Urothelium cell line (cell line): ENCODE results near the gene STK32A.

ENCODE experiments used
- DNase-seq: peaks from one replicate; pipeline ENCODE4 v3.0.0; 2011; ENCODE audit warnings: low spot score, mixed read lengths
- FAIRE-seq: peaks from 2 replicates; lab custom pipeline; 2011; peaks lifted over from hg19 to GRCh38; lab: Jason Lieb, UNC

Gene STK32A

DNA sequence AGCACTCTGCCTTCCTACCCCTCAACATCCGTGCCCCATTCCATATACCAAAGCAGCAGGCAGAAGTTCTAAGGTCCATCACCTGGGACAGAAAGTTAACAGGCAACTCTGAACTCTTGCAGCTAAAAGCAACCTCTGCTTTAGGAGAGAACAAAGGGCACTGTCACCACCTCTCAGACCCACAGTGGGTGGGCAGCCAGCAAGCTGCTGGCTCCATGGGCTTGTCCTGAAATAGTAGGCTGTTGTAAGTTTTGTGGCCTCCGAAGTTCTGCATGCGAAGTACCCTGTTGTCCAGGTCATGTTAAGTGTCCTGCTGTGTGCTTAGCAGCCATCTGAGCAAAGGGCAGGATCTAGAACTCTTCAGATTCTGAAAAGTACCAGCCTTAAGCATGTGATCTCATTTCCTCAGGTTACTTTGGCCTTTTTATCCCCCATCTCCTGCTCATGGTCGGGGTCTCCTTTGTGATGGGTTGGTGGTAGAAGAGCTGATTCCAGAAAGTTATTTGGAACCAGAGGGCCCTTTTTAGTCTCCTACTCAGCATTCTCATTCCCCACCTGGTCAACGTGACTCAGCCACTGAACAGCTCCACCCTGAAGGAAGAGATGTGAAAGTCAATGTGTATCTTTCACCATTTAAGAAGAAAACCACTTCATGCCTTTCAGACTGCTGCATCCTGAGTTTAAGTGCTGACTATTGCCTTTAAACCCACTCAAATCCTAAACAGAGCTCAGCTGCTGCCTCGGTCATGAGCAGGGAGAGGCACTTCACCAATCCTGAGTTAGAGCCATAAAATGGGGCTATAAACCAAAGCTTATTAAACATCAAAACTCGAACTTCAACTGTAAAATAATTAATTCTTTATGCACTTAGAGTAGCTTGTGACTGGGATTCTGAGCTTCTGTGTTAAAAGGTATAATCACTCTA lies 153.6 kb downstream of the STK32A start:
- no peak for DNase-seq
- no peak for FAIRE-seq

DNA sequence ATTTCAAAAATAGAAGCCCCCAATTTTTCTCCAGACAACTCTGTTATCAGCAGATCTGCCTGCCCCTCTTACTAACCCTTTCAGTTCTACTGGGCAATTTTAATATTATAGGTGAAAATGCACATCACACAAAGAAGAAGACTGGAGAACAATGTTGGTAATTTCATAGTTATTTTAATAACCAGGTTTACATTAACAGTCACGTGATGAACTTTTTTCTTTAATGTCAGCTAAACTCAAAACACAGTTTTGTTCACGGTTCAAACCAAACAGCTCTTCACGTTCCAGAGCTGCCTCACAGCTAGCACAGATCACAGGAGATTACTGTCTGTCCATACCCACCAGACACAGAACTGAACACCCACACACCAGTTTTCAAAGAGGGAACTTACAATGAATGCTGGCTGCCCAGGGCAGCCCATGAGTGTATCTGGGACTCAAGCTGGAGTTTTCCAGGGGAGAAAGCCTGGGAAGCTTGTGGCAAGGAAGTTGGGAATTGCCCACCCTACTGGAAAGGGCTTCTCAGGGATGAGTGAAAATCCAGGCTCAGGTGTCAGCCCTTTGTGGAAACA lies 155.9 kb downstream of the STK32A start:
- DNase-seq, result no peak
- FAIRE-seq, result no peak

DNA sequence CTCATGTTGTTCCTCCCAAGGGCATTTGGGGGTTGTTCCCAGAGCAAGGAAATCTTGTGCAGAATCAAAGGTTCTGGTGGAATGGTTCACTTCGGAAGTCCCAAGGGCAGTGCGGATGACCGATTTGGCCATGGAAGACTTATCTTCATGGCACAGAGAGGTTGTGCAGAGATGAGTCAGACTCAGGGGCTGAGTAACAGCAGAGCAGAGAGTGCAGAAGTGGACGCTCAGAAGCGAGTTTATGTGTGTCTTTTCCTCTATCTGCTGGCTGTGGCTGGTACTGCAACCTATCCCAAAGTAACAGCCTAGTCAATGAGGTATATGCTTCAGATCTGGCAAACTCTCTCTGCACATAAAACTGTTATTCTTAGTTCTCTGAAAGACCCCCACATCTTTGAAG lies 157.0 kb downstream of the STK32A start:
- FAIRE-seq (no peak), DNase-seq (peak; percentile 71)

DNA sequence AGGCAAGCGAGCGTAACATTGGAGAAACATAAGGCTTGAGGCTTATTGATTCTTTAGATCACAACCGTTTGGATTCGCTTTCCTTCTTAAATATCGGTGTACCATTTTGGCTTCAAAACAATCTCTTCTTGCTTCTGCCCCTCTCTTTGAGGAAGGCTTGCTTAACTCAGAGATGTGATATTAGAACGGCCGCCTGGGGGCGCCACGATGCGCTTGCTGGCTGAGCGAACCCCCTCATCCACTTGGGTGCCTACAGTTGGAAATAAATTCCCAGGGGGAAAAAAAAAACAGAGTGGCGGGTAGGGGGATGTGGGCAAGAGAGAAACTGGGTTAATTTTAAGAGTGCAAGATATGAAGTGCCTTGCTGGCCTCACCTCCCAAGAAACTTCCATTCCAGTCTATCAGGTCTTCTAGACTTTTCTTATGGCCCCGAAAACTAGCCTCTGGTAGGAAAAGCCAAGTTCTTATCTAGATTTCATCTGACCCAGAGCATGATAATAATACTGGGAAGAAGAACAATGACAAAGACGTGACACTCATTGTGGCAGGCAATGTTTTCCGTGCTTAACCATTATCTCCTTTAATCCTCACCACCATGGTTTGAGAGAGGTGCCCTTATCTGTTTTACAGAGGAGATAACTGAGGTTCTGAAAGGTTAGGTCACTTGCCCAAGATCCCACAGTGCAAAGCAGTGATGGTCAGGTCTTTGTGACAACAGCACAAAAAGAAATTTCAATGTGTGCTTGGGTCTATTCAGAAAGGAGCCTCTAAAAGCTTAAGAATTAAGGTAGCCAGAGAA lies 159.2 kb downstream of the STK32A start:
- FAIRE-seq (no peak), DNase-seq (no peak)

DNA sequence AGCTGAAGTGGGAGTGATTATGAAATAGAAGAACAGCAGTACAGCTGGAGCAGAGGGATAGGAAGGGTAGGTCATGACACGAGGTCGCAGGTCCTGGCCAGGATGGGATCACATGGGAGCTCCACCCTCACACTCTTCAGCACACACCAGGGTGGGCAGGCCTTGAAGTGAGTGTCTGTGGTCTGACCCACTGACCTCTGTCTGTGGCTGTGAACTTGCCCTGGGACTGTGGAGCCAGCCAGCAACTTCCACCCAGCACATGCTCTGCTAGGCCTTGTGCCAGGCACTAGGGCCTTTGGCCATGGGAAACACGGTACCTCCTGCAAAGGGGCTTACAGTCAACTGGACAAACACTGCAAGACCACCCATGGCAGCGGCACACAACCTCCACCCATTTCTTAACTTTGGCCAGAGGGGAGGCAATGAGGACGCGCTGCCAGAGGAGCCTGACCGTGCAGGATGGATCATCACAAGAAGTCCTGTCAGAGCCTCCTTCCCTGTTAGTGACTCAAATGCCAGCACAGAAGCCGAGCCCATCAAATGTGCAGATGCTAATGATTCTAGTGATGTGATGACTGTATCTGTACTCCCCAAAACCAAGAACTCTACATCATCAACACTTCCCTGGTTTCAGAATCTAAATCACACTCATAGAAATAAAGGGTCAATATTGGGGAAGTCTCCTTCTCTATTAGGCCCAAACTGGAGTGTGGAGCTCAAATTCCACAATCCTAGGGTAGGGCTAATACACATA lies 161.4 kb downstream of the STK32A start:
- DNase-seq (no peak), FAIRE-seq (peak; percentile 83)

DNA sequence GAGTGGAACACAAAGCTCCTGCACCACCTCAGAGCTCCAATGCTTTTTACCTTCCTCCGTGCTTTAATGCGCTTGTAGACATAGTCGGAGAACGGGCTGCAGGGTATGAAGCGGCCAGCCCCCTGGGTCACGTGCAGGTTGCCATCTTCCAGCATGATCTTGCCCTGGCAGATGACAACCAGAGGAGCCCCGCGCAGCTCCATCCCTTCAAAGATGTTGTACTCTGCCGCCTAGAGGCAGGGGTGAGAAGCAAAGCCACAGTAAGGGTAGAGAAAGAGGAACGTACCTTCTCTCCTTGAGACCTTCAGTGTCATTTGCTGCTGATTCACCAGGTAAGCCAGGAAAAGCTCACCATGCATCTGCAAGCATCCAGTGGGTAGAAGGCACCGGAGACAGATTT lies 162.8 kb downstream of the STK32A start:
- no peak for DNase-seq
- no peak for FAIRE-seq

DNA sequence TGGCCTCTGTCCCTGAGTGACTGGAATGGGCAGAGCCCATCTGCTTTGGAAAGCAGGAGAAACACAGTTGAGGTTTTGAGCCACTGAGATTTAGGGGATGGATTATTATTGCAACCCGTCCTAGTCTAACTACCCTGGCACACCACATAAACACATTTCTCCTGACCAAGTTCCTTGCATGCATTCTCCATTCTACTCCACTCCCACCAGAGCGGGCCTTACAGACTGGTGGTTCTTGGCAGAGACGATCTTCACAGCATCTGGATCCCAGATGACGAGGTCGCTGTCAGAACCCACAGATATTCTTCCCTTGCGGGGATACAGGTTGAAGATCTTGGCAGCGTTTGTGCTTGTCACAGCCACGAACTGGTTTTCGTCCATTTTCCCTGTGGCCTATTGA lies 164.0 kb downstream of the STK32A start:
- no peak for DNase-seq
- no peak for FAIRE-seq

DNA sequence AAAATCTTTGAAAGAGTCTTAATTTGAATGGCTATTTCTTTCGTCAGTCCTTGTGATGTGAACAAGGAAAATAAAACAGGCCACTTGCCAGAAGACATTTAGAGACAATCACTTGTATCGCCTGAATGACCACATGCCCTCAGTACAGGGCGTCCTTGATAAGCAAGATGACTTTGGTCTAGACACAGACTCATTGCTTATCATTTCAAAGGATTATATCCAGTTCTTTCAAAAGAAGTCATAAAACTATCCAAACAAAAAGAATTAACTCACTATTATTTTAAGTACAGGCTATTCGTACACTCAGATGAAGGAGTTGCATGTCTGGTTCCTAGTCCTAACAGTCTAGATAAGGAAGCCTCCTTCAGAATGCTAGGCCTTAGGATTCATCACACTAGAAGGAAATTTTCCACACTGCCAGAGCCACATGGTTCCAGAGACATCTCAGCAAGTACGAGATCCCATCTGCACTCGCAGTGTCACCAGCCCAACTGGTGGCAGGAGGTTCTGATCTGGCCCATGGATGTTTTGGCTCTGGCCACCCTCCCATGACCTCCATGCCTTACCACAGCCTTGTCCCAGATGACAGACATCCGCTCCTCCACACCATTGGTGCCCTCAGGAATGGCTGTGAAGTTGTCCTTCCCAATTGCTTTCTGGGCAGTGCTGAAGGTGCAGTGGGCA lies 165.4 kb downstream of the STK32A start:
- FAIRE-seq (no peak), DNase-seq (no peak)

DNA sequence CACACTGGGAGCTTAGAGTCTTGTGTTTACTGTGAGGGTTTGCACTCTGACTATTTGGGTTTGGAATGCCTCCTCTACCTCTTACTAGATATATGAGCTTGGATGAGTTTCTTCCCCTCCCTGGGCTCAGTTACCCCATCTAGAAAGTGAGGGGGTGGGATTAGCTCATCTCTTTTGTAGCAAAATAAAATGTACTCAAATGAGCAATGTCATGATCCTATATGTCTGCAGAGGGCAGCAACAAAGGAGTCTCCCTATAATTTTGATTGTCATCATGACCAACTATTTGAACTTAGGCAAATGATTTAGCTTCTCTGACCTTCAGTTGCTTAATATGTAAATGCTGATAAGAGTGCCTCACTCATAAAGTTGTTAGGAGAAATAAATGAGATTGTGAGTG lies 166.1 kb downstream of the STK32A start:
- FAIRE-seq, result no peak
- DNase-seq, result no peak

DNA sequence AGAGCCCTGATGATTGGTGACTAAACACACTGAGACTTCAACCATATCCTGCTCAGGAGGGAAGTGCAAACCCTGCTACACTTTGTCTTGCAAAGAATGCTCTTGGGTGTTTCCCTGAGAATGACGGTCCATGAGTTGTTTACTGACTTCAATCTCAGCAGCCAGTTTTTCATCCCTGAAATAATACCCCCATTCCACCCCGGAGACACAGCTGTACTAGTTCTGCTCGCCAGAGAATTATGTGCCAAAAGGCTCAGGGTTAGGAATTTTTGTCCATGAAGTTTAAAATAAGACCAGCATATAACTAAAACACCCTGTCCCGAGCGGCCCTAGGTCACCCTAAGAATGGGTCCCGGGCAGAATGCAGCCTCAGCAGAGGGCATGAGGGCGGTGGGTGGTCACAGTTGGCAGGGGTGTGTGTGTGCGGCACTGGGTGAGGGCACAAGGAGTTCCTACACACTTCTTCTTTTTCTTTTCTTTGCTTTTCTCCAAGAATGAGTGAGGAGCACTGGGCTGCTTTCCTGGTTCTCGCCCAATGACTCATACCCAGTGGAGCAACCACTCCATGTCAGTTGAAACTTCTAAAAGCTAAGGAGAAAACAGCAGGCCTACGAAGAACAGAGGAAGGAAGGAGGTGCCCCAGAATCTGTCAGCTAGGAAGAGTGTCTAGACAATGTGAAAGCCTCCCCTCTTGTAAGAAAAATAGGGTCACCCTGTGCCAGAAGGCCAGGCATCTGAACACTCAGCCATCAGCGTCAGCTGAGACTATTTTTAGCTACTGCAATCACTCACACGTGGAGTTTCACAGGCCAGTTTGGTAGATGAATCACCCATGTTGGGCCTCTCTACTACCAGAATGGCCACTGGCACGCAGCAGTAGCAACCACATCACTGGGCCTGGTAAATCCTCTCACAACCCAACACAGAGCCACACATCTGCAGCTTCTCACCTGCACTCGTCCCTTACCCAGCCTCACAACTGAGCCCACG lies 169.1 kb downstream of the STK32A start:
- DNase-seq (peak; percentile 86), FAIRE-seq (peak; percentile 89)

DNA sequence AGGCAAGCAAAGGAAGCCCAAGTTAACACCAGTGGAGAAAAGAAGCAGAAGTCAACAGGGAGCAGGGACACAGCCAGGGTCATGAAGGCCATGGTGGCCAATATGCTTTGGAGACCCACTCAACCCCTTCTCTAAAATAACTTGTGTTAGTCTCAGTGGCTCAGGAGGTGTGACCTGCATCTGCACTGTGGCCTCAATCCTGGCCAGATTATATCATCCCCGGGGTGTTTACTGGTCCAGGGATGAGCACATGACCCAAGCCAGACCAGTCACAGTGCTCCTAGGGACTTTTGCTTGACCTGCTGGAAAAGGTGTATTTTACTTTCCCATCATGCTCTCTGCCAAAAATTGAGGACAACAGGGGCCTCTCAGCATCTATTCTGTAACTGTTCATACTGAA lies 169.9 kb downstream of the STK32A start:
- FAIRE-seq (no peak), DNase-seq (no peak)

DNA sequence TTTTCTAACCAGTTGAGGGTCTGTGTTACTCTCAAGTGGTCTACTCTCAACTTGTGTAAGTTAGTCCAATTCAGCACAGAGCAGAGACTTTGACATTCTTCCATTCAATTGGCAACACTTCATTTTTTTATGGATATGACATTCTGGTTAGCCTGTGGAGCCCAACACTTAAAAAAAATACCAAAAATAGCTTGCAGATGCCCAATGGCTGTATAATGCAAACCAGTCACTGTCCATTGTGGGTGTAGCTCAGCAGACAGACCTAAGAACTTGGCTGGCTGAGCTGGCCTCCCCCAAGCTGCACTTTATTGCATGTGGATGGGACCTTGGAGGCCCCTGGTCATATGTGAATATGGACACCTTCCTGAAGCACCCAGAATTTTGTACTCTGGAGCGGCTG lies 171.8 kb downstream of the STK32A start:
- FAIRE-seq, result no peak

DNA sequence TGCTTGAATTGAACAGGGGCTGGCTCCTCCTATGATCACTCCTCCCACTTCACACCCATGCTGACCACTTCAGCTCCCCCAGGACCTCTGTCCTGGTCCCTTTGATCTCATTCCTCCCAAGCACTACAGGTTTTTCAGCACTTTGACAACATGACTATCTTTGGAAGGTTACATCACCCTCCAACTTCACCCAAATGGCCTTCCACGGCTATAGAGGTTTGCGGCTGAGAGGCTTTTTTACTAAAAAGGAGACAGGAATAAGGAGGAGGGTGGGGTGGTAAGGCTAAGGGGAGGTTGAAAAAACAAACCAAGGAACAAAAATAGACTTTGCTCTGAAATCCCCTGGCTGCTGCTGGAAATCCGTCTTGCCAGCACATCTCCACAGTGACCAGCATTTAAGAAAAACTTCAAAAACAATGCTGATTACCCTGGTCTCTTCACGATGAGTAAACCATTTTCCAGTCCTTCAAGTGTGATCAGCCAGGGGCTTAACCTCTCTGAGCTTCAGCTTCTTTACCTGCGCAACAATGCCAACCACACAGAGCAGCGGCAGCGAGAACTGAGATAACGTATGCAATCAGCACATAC lies 172.4 kb downstream of the STK32A start:
- no peak for FAIRE-seq
- no peak for DNase-seq

More for the DNA sequence above, 171.8 kb downstream of the STK32A start:
- DNase-seq, result no peak

DNA sequence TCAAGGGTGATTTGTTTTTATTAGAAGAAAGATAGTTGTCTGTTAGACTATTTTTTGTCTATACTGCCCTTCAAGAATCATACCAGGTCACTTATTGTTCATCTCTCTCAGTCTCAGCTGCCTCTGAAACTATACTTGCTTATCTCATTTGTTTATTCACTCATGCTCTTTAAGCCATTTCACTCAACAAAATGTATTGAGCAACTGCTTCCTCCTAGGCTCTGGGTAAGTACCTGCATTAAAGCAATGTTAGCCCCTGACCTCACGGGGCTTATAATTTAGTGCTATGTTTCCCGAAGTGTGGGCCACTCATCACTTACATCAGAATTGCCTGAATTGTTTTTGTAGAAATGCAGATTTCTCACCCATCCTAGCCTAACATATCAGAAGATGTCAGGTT lies 174.2 kb downstream of the STK32A start:
- DNase-seq, result no peak
- no peak for FAIRE-seq

DNA sequence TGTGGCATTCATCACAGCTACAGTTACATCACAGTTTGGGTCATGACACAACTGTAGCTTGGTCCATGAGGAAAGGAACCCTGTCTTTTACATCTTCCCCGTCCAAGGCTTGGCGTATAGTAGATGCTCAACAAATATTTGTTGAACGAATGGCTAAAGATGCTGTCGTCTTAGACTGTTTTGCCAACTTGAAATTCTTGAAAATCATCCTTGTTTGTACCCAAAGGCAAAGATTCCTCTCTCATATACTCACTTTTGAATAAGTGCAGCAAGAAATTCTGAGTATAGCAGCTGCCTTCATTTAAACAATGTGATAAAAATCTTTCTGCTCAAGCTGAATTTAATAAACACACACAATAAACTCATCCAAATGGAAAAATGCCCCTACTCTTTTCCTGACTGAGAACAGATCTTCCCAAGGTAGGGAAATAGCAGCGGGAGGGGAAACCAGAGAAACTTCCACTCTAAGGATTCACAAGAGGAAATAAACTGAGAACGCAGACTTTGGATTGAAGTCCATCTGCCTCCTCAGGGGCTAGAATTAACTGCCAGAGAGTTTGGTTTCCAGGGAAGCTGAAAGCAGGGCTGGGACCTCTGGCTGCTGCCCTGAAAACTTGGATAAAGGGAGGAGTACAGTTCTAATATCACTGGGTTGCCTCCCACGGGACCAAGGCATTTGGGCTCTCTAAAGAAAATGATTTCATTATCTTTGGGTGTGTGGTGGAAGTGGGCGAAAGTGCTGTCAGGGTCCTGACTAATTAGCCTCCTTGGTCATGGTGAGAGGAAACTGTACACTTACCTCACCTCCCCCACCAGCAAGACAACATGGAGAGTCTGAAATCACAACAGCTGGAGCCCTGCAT lies 175.9 kb downstream of the STK32A start:
- FAIRE-seq (no peak), DNase-seq (no peak)

DNA sequence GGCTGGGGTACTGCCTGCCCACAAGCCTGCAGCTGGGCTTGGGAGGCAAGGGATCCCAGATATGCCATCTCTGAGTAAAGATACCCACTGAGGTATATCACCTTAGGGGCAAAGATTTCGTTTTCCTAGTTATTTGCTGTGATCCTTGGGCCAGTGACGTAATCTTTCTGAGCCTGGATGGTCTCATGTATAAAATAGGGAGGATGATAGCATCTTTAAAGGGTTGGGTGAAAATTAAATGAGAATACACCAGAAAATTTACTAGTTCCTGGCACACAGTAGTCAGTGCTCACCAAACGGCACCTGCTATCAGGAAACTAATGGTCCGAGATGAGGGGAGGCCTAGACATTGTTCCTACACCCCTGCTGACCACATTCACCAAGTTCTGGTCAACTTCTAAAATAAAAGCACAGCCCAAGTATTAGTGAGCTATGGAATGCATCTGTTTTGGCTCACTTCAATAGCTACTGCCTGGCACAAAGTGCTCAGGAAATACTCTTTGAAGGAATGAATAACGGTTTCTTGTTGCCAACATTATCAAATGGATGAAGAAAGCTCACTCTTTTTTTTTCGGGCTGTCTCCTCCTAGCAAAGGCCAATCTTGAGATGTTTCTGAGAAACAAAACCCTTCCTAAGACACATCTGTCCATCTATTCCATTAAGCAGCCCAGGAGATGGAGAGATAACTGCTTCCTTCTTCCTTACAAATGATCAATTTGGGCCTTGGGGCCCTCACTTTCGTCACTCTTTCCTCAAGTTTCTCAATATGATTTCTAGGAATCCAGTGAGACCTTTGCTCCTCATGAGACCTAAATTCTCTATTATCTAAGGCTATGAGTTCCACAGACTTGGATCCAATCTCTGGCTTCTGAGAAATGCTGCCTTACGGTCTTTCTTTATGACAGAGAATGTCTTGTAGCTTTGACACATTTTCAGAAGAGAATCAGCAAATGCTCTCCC lies 176.8 kb downstream of the STK32A start:
- DNase-seq (no peak), FAIRE-seq (no peak)

DNA sequence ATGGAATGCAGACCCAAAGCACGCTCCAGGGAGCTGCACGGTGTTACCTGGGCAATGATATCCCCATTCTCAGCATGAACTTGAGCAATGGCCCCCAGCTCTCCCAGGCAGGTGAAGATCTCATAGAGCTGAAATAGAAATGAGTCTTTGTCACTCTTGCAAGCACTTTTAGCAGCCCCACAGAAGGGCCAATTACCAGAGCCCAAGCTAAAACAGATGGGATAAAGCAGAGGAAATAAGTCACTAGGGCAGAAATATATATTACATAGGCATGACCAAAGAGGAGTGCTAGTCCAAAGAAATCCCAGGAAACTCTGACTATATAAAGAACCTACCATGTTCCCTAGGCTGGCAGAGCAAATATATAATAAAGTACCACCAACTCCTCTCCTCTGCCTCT lies 177.7 kb downstream of the STK32A start:
- no peak for FAIRE-seq
- DNase-seq, result no peak
